Measurements from ENCODE around the gene EDEM3. TPM values are rescaled to one million over a fixed set of nuclear protein-coding genes. Genes with fewer than 3 reads are reported as not detected.
"Not testable (repeated sequence)": the region's sequence is repeated elsewhere in the genome, so short reads cannot be mapped to it uniquely, and the experiment has no call there.

EDEM3 gene
- total RNA-seq, 1 experiment from 2014 or later = 23.7 TPM

DNA sequence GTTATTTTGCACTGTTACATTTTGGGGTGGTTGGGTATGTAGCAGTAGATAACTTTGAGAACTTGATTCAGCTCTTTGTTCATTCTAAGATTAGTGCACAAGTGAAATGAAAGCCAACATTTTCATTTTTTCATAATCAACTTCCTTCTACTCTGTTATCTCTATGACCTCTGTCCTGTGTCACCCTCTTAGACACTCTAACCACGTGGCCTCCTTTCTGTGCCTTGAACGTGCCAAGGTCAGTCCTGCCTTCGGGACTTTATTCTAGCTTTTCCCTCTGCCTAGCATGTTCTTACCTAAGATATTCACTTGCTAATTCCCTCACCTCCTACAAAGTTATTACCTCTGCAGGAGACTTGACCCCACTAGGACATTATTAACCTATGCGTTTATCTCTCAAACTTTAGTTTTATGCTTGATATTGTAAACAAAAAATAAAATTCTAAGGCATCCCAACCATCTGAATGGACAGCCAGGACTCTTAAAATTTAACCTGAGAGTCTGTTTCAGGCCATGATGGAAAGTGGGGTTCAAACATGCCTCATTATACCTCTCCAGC is 19.2 kb upstream of the EDEM3 start:
- DNase-seq (ENCODE audit: low read depth, low spot score) = no peak
- in situ Hi-C loops (cut with HindIII; ENCODE audit: low pct_unique_long_range_greater_than_20kb, low sequenced_read_pairs) = no loop called here

- no peak for DNase-seq (ENCODE audit: low read depth, low spot score)
- in situ Hi-C loops (cut with HindIII; ENCODE audit: low pct_unique_long_range_greater_than_20kb, low sequenced_read_pairs) = no loop called here
These were observed 16.6 kb upstream of the EDEM3 start for GRCh38 chr1:184771190-184771691.

GRCh38 chr1:184770181-184770979 is 15.7 kb upstream of the EDEM3 start:
- in situ Hi-C loops (cut with HindIII; ENCODE audit: low pct_unique_long_range_greater_than_20kb, low sequenced_read_pairs) = no loop called here
- DNase-seq (ENCODE audit: low read depth, low spot score) = no peak

- in situ Hi-C loops (cut with HindIII; ENCODE audit: low pct_unique_long_range_greater_than_20kb, low sequenced_read_pairs) = no loop called here
- no peak for DNase-seq (ENCODE audit: low read depth, low spot score)
These were observed 14.6 kb upstream of the EDEM3 start for GRCh38 chr1:184769241-184769640.

DNA sequence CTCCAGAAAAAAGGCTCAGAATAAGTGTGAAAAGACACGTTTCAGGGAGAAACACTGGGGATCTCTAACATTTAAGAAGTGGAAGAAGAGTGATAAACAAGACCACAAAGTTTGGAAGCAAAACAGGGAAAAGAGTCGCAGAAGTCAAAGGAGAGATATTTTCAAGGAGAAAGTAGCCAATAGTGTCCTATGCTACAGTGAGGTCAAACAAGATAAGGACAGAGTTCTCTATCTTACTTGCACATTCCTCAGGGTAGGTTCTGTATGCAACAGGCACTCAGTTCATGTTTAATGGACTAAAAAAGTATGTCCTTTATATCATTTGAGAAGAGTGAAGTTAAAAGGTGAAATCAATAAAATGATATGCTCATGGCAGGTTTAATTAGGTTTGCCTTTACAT is 13.8 kb upstream of the EDEM3 start:
- no peak for DNase-seq (ENCODE audit: low read depth, low spot score)
- in situ Hi-C loops (cut with HindIII; ENCODE audit: low pct_unique_long_range_greater_than_20kb, low sequenced_read_pairs) = no loop called here

- no peak for DNase-seq (ENCODE audit: low read depth, low spot score)
- in situ Hi-C loops (cut with HindIII; ENCODE audit: low pct_unique_long_range_greater_than_20kb, low sequenced_read_pairs) = no loop called here
These were observed 12.9 kb upstream of the EDEM3 start for GRCh38 chr1:184767591-184767990.

GRCh38 chr1:184764483-184764882 is 9.8 kb upstream of the EDEM3 start:
- in situ Hi-C loops (cut with HindIII; ENCODE audit: low pct_unique_long_range_greater_than_20kb, low sequenced_read_pairs) = no loop called here
- peak; percentile 10 for DNase-seq (ENCODE audit: low read depth, low spot score)

GRCh38 chr1:184763520-184763919 is 8.9 kb upstream of the EDEM3 start:
- in situ Hi-C loops (cut with HindIII; ENCODE audit: low pct_unique_long_range_greater_than_20kb, low sequenced_read_pairs); DNase-seq (ENCODE audit: low read depth, low spot score): not testable (repeated sequence)

DNA sequence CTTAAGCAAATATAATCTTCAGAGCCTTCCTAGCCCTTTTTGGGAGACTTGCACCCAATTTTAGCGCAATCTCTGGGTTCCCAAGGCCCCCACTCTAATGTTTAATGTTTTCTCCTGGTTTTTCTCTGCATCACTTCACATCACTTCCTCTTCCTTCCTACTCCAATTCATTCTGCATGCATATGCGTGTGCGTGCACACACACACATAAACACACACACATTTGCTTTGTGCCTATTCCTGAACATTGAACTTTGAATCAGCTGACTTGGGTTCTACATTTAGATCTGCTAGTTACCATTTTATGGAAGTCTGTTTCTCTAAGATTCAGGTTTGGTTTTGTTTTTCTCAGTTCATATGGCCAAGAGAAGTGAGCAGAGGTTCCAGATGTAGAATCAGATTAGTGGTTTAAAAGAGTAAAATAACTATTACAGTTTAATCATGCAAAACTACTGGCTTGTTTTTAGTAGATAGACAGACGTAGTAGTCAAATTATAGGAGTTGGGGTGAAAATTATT is 7.4 kb upstream of the EDEM3 start:
- DNase-seq (ENCODE audit: low read depth, low spot score) = no peak

DNA sequence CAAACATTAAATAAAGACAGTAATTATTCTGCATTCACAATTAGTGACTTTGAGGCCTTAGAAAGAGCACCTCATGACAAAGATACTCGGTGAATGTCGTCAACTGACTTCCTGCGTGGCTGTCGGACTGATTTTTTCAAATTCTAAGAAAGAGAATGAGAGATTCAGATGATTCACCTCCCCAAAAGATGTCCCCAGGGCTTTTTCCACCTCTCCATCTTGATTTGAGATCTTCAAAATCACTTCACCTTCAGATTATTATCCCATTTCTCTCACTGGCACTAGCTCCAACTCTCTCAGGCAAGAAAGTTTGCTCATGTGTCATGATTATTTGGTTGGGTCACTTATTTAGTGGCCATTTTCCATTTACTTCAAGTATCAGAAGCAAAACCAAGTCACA is 5.0 kb upstream of the EDEM3 start:
- in situ Hi-C loops (cut with HindIII; ENCODE audit: low pct_unique_long_range_greater_than_20kb, low sequenced_read_pairs) = no loop called here
- DNase-seq (ENCODE audit: low read depth, low spot score) = peak; percentile 52

More for the DNA sequence above, 7.4 kb upstream of the EDEM3 start:
- in situ Hi-C loops (cut with HindIII; ENCODE audit: low pct_unique_long_range_greater_than_20kb, low sequenced_read_pairs) = no loop called here

- in situ Hi-C loops (cut with HindIII; ENCODE audit: low pct_unique_long_range_greater_than_20kb, low sequenced_read_pairs) = no loop called here
- DNase-seq (ENCODE audit: low read depth, low spot score) = no peak
These were observed 4.5 kb upstream of the EDEM3 start for GRCh38 chr1:184759112-184759511.

DNA sequence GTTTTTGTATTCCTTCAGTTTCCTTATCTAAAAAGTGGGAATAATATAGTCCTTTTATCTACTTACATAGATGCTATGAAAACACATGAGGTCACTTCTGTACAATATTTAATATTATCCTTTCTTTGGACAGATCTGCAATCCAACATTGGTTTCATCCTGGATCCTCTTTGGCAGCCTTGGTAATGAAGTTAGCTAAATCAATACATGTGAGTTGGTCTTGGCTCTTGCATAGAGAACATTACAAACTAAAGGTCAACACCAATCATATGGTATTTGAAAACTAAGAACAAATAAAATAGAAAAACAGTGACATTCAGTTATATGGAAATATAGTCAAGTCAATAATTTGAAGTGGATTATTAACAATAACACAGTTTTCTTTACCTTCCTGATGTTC is 3.2 kb upstream of the EDEM3 start:
- in situ Hi-C loops (cut with HindIII; ENCODE audit: low pct_unique_long_range_greater_than_20kb, low sequenced_read_pairs) = no loop called here

GRCh38 chr1:184757406-184757805 is 2.7 kb upstream of the EDEM3 start:
- no peak for DNase-seq (ENCODE audit: low read depth, low spot score)

More for the DNA sequence above, 3.2 kb upstream of the EDEM3 start:
- no peak for DNase-seq (ENCODE audit: low read depth, low spot score)

GRCh38 chr1:184755226-184756065 is 788 bp upstream of the EDEM3 start:
- DNase-seq (ENCODE audit: low read depth, low spot score) = no peak
- in situ Hi-C loops (cut with HindIII; ENCODE audit: low pct_unique_long_range_greater_than_20kb, low sequenced_read_pairs) = no loop called here

More at GRCh38 chr1:184757406-184757805, 2.7 kb upstream of the EDEM3 start:
- in situ Hi-C loops (cut with HindIII; ENCODE audit: low pct_unique_long_range_greater_than_20kb, low sequenced_read_pairs) = no loop called here

GRCh38 chr1:184753608-184754475 is 816 bp downstream of the EDEM3 start:
- DNase-seq (ENCODE audit: low read depth, low spot score) = peak; percentile 17
- in situ Hi-C loops (cut with HindIII; ENCODE audit: low pct_unique_long_range_greater_than_20kb, low sequenced_read_pairs) = no loop called here

DNA sequence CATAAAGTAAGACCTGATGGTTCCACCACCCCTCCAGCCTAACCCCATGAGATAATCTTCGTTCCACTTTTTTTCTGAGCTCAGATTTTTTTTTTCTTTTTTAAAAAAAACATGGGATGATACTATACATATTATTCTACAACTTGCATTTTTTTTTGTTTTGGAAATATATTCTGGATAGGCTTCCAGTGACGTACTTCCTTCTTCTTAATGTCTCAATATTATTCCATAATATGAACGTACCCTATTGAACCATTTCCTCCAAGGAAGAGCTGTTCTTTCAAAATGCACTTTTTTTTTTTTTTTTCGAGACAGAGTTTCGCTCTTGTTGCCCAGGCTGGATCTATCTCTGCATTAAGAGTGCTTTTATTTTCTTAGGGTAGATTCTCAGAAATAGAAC is 1.5 kb downstream of the EDEM3 start:
- in situ Hi-C loops (cut with HindIII; ENCODE audit: low pct_unique_long_range_greater_than_20kb, low sequenced_read_pairs) = no loop called here
- DNase-seq (ENCODE audit: low read depth, low spot score) = no peak

DNA sequence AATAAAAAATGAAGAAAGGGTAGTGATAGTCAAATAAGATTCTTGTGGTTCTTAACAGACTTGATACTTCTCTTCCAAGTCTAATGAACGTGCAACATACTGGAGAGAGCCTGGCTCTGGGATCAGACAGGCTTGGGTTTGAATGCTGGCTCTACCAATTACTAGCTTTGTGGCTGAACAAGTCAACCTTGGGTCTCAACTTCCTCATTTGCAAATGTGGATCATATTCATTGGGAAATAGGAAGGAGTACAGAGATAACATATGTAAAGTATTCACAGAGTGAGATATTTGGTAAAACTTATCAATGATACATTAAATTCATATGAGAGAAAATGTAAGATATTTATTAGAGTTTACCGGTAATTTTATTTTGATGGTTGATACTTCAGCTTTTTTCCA is 2.0 kb downstream of the EDEM3 start:
- DNase-seq (ENCODE audit: low read depth, low spot score) = no peak
- in situ Hi-C loops (cut with HindIII; ENCODE audit: low pct_unique_long_range_greater_than_20kb, low sequenced_read_pairs) = no loop called here

All from SK-MEL-5 (cell line).